ENCODE results near the gene MRI1.

MRI1 gene

GRCh38 chr19:13808856-13809255 is 44.5 kb downstream of the MRI1 start:
- Histone ChIP-seq H3K4me3 (ENCODE audit: low read depth, low read length) (no peak overlapping the region), H3K36me3 (peaks cover 5% of the 10 kb centered on the region; the same call in 1 of the 2 replicates), H3K9me3 (no peaks in the 10 kb centered on the region), H3K4me1 (peaks cover 3% of the 10 kb centered on the region), H3K27me3 (no peaks in the 10 kb centered on the region)
- no peak for TF ChIP-seq CTCF (IDR thresholded peaks at IDR 0.05; ENCODE audit: low read depth, low read length)
- DNase-seq = no peak

- no peak for DNase-seq
- no peak overlapping the region for H3K4me3 ChIP-seq (ENCODE audit: low read depth, low read length)
- no peaks in the 10 kb centered on the region for H3K9me3 ChIP-seq
Observed at GRCh38 chr19:13812544-13812943, 48.2 kb downstream of the MRI1 start.

GRCh38 chr19:13813147-13813546 is 48.8 kb downstream of the MRI1 start:
- TF ChIP-seq CTCF (IDR thresholded peaks at IDR 0.05; ENCODE audit: low read depth, low read length) = no peak
- Histone ChIP-seq H3K27me3 (no peaks in the 10 kb centered on the region), H3K4me3 (ENCODE audit: low read depth, low read length) (no peak overlapping the region), H3K4me1 (no peaks in the 10 kb centered on the region; the same call in 1 of the 2 replicates), H3K36me3 (peaks cover 5% of the 10 kb centered on the region; the same call in 1 of the 2 replicates), H3K9me3 (no peaks in the 10 kb centered on the region)
- no peak for DNase-seq

More at GRCh38 chr19:13812544-13812943, 48.2 kb downstream of the MRI1 start:
- Histone ChIP-seq H3K4me1 (no peaks in the 10 kb centered on the region; the same call in 1 of the 2 replicates), H3K36me3 (peaks cover 5% of the 10 kb centered on the region; the same call in 1 of the 2 replicates), H3K27me3 (no peaks in the 10 kb centered on the region)
- no peak for TF ChIP-seq CTCF (IDR thresholded peaks at IDR 0.05; ENCODE audit: low read depth, low read length)

GRCh38 chr19:13814550-13814949 is 50.2 kb downstream of the MRI1 start:
- Histone ChIP-seq H3K4me3 (ENCODE audit: low read depth, low read length) (no peak overlapping the region), H3K9me3 (no peaks in the 10 kb centered on the region), H3K4me1 (no peaks in the 10 kb centered on the region; the same call in 1 of the 2 replicates), H3K27me3 (no peaks in the 10 kb centered on the region), H3K36me3 (no peaks in the 10 kb centered on the region; the same call in 1 of the 2 replicates)
- TF ChIP-seq CTCF (IDR thresholded peaks at IDR 0.05; ENCODE audit: low read depth, low read length) = no peak
- no peak for DNase-seq

GRCh38 chr19:13817018-13817614 is 52.8 kb downstream of the MRI1 start:
- Histone ChIP-seq H3K4me1 (peaks cover 3% of the 10 kb centered on the region), H3K9me3 (no peaks in the 10 kb centered on the region), H3K4me3 (ENCODE audit: low read depth, low read length) (no peak overlapping the region), H3K27me3 (no peaks in the 10 kb centered on the region), H3K36me3 (no peaks in the 10 kb centered on the region; the same call in 1 of the 2 replicates)
- no peak for TF ChIP-seq CTCF (IDR thresholded peaks at IDR 0.05; ENCODE audit: low read depth, low read length)
- DNase-seq = no peak

- peaks cover 9% of the 10 kb centered on the region for H3K4me1 ChIP-seq
- DNase-seq = no peak
- no peak for TF ChIP-seq CTCF (IDR thresholded peaks at IDR 0.05; ENCODE audit: low read depth, low read length)
- H3K4me3 ChIP-seq (ENCODE audit: low read depth, low read length) = no peak overlapping the region
- H3K9me3 ChIP-seq = no peaks in the 10 kb centered on the region
- H3K27me3 ChIP-seq = no peaks in the 10 kb centered on the region
- H3K36me3 ChIP-seq = no peaks in the 10 kb centered on the region; the same call in 1 of the 2 replicates
Observed at GRCh38 chr19:13817615-13818371, 53.5 kb downstream of the MRI1 start.

Measured in BE2C (cell line).